GM18870 (cell line): ENCODE data around the gene NPHS2.

ENCODE experiments used
- ATAC-seq: cut with Tn5 transposase; IDR thresholded peaks from one replicate; pipeline ENCODE4 v1.9.1; 2021; ENCODE audit warnings: moderate library complexity; ENCODE audit not compliant: unreplicated experiment

Gene NPHS2

DNA sequence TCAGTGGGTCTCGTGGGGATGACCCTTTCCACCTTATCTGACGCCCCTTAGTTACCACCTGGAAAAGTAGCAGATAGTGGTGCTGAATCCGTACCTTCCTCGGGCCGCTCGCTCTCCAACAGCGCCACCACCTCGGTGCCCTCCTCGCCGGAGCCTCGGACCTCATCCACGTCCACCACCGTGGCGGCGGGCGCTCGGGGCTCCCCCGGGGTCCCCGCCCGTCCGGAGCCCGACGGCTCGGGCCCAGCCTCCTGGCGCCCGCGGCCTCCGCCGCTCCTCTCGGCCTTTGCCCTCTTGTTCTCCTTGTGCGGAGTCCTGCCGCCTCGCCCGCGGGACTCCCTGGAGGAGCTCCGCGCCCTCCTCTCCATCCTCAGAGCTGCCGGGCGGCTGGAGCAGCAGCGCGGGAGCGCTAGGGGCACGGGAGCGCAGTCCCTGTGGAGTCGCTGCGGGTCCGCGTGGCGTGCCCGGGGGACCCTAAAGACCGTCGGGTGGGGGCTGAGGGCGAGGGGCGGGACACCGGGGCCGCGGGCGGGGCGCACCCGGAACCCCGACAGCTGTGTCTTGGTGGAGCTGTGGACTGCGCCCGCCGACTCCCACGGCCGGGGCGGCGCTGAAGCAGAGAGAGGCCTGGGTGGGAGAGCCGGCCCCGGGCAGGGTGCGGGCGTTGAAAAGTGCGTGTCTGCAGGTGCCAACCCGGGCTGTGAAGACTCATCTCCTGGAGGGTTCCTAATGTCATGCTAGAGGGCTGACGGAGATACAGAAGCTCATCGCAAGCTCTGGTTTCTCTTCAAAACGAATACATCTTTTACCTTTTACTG is at the start of gene NPHS2:
TSS of gene NPHS2 (minus strand) at position 452 of the 818 bp plus-strand sequence. CDS start at position 368, 84 bp downstream.
- ATAC-seq: no peak

DNA sequence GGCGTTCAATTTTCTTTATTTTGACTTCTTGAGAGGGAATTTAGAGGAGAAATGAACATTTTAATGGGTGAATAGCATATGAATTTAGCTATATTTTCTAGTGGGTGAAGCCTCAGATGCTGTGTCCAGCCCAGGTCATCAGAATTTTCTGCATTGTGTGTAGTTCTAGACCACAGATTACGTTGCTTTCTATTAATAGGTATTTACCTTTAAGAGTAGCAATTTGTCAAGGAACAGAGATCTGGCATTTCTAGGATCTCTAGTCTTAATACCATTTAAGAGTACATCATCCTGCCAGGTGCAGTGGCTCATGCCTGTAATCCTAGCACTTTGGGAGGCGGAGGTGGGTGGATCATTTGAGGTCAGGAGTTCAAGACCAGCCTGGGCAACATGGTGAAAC is 36.6 kb upstream of the NPHS2 start:
- ATAC-seq: no peak

DNA sequence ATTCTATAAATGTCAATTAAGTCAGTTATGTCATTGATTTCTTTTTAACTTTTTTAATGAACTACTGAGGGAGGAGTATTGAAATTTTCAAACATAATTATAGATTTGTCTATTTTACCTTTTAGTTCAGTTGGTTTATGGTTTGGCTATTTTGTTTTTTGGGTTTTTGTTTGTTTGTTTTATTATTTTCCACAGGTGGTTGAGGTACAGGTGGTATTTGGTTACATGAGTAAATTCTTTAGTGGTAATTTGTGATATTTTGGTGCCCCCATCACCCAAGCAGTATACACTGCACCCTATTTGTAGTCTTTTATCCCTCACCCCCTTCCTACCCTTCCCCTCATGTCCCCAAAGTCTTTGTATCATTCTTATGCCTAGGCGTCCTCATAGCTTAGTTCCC is 25.3 kb upstream of the NPHS2 start:
- ATAC-seq: no peak

DNA sequence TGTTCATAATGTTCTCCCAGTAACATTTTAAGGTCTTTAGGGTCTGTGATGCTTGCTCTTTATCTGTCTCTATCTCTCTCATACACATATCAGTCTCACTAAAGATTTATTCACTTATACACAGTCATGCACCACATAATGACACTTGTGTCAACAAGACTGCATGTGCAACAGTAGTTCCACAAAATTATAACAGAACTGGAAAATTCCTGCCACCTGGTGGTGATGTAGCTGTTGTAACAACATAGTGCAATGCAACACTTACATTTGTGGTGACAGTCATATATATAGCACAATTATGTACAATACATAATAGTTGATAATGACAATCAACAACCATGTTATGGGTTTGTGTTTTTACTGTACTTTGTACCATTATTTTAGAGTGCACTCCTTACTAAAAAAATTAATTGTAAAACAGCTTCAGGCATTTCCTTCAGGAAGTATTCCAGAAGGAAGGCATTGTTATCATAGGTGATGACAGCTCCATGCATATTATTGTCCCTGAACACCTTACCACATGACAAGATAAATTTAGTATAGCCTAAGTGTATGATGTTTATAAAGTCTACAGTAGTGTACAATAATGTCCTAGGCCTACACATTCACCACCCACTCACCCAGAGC is 24.0 kb upstream of the NPHS2 start:
- ATAC-seq: no peak

DNA sequence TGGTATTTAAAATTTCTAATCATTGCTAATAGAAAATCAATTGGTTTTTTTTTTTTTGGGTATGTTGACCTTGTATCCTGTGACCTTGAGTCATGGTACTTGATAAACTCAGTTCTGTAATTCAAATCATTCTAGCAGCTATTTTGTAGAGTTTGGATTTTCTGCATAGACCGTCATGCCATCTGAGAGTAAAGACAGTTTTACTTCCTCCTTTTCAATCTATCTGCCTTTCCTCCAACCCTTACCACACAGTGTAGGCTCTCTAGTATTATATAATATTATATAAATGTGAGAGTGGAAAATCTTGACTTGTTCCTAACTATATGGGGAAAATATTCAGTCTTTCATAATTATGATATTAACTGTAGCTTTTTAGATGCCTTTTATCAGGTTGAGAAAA is 22.9 kb upstream of the NPHS2 start:
- ATAC-seq: no peak

DNA sequence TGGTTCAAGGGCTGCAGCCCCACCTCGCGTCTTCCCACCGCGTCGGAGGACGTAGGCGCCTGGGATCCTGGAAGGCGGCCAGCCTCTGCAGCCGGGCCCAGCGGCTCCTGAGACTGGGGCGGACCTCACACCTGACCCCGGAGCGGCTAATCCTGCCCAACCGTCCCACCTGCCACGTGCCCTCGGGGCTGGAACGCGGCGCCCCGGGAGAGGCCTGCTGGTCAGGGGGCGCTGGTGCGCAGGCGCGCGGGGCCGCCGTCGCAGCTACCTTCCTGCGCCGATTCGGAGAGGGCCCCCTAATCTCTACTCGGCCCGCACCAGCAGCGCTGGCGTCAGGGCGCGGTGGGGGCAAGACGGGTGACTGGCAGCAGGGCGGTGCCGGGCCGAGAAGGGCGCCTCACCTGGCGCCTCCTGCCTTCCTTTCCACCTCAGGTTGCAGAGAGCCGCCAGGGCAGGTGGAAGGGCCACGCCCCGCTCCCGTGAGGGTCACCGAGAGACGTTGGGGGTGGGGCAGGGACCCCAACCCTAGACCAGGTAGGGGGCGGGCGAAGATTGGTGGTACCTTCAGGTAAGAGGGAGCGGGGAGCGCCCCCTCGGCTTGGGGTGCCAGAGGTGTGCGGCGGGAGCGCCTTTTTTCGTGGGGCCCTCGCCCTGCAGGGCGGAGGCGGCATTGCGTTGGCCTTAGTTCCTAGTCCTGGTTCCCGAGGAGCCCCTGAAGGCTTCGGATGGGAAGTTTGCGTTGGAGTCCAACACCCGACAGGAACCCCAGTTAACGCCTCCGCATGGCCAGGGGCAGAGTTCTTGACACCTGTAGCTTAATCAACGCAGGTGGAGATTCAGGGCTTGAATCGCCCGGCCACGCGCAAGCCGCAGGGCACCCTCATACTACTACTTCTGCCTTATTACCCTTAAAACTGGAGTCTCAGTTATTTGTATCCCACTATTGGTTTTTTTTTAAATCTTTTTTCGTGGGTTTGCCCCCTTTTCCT is 16.1 kb upstream of the NPHS2 start, which contains the start of gene TDRD5:
TSS of gene TDRD5 (plus strand) at position 241 of the 989 bp plus-strand sequence. CDS start 784 bp downstream, outside the sequence.
- ATAC-seq: no peak

DNA sequence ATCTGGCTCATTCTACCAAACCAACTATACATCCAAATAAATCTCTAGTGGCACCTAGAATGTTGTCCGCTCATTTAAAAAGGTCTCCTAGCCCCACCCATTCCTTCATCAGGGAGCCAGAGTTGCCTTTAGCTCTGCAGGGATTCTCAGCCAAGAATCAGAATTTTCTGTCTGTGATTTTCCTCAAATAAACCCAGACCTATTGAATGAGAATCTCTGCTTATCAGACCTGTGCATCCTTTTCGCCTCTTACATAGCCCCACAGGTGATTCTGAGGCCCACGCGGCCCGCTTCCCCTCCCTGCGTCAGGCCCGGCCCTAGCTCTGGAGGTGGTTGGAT is 15.5 kb upstream of the NPHS2 start:
- ATAC-seq: no peak

DNA sequence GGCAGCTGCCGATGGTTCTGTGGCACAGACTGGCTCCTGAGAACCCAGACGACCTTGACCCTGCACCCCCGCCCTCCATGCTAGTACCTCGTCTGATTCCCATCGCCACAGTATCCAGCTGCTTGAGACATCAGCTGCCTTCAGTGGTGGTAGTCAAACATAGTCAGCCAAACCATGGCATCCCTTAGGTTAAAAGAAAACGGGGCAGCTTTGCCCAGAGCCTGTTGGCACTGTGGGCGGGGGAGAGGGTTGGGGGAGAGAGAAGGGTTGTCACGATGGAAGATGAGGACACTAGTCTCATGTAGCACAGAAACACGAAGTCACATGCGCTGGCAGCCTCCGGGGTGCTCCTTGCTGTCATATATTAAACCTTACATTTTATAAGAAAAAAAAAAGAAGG is 14.9 kb upstream of the NPHS2 start:
- ATAC-seq: no peak

DNA sequence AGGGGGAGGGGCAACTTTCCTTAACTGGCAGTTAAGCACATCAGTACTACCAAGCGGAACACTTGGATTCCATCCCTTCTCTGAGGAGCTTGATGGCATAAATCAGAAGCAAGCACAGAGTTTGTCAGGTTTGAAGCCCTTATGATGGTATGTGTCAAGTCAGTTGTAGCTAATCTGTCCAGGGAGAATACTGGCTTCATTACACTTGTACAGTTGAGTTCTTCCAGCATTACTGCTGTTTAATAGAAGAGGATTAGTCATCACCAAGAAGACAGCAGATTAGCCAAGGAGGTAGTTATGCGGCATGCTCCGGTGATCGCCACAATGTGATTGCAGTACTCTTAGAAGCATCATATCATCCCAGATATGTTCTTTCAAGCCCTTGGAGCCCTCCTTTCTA is 13.8 kb upstream of the NPHS2 start:
- ATAC-seq: no peak

DNA sequence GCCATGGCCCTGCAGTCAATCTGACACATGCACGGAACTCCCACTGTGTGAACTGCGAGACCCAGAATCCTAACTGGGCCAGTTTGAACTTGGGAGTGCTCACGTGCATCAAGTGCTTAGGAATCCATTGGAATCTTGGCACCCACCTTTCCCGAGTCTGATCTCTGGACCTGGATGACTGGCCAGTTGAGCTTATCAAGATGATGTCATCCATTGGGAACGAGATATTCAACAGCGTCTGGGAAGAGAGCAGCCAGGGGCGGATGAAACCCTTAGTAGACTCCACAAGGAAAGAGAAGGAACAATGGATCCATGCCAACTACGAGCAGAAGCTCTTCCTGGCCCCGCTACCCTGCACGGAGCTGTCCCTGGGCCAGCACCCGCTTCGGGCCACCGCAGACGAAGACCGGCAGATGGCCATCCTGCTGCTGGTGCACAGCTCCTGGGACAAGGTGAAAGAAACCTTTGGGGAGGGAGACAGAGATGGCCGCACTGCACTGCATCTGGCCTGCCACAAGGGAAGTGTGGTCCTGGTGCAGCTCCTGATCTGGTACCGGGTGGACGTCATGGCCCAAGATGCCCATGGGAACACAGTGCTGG is 12.8 kb upstream of the NPHS2 start:
- no peak for ATAC-seq

DNA sequence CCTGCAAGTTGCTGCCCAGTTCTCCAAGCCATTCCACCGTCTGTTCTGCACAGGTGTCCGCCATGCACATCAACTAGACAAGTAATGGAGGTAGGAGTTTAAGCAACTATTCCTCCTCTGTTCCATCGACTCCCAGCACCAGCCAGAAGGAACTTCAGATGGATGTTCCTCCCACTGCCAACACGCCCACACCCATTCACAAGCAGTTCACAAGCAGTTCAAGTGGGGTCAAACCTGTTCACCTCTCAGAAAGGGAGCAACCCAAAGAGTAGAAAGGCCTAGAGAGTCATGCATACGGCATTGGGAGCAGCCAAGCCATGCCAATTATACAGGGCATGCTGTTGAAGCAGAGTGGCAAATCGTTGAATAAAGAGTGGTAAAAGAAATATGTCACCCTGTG is 11.6 kb upstream of the NPHS2 start:
- ATAC-seq: no peak

DNA sequence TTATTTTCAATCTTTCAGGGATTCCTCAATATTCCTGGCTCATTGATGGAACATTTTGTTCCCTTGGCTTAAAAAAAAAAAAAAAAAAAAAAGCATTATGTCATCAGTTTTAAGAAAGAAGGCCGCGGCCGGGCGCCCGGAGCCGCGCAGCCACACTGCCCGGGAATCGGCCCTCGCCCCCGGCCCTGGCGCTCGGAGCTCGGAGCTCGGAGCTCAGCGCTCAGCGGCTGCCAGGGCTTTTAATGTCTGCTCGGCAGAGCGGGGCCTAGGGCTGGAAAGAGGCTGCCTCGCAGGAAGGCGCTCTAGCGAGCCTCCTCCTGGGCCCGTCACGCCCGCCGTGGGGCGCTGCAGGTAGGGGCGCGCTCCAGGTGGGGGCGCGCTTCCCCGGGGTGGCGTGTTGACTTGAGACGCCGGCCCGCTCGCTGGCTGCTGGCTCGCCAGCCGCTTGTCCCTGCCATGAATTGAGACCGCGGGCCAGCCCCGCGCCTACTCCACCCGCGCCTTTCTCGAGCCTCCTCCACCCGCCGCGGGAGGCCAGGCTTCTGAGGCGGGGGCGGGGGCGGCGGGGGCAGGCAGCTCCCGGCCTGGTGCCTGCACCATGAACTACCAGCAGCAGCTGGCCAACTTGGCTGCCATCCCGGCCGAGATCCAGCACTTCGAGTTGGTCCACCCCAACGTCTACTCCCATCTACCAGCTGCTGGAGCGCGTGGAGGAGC is 10.5 kb upstream of the NPHS2 start:
- no peak for ATAC-seq

DNA sequence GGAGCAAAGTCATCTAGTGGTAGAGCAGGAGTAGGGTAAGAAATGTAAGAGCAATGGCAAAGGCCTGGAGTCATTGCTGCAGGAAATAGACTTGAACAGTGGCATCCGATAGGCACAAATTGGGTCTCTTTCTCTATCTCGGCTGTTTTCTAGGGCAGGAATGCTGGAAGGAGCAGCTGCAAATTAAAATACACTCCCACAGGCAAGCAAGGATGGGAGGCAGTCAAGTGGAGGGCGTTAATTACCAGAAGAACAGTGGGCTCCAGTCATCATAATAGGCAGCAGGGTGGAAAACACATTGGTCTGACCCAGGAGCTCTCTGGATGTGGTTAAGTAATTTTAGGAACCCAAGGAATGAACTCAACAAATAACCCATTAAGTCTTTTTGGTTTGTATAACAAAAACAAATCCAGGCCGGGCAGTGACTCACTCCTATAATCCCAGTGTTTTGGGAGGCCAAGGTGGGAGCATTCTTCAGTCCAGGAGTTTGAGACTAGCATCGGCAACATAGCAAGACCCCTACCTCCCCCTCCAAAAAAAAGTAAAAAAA is 8.1 kb upstream of the NPHS2 start:
- no peak for ATAC-seq

DNA sequence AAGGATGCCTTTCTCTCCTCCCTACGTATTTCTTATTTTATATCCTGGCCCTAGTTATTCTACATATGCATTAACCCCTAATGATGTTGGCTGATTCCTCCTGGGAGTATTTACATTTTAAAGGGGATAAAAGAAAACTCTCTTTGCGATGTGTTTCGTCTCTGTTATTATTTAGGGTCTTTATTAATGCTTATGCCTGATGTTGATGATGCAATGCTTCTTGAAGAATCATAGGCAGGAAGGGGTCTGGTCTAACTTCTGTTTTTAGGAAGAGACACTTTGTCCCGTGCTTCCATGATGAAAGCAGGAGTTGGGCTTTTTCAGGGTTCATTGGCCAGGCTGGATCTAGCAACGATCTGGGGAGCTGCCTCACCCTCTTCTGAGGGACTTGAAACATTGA is 761 bp upstream of the NPHS2 start:
- no peak for ATAC-seq

DNA sequence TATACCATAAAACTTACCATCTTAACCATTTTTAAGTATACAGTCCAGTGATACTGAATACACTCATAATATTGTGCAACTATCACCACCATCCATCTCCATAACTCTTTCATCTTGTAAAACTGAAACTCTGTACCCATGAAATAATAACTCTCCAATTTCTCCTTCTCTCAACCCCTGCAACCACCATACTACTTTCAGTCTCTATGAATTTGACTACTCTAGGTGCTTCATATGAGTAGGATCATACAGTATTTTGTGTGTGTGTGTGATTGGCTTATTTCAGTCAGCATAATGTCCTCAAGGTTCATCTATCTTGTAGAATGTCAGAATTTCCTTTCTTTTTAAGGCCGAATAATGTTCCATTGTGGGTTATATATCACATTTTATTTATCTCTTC is 17.7 kb downstream of the NPHS2 start:
- no peak for ATAC-seq

DNA sequence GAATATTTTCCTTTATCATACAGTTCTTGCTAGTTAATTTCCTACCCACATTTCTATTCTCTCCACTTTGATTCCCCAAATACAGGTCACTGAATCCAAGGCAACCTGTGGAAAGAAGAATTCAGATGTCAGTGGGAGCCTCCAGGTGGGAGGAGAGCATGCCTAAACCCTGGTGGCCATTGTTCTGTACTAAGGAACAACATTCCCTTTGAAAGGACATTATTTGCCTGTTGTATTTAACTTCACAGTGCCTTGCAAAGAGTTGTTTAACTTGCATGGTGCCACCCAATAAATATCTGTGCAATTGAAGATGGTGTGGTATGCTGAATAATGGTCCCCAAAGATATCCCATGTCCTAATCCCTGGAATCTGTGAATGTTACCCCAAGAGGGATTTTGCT is 21.3 kb downstream of the NPHS2 start:
- no peak for ATAC-seq

DNA sequence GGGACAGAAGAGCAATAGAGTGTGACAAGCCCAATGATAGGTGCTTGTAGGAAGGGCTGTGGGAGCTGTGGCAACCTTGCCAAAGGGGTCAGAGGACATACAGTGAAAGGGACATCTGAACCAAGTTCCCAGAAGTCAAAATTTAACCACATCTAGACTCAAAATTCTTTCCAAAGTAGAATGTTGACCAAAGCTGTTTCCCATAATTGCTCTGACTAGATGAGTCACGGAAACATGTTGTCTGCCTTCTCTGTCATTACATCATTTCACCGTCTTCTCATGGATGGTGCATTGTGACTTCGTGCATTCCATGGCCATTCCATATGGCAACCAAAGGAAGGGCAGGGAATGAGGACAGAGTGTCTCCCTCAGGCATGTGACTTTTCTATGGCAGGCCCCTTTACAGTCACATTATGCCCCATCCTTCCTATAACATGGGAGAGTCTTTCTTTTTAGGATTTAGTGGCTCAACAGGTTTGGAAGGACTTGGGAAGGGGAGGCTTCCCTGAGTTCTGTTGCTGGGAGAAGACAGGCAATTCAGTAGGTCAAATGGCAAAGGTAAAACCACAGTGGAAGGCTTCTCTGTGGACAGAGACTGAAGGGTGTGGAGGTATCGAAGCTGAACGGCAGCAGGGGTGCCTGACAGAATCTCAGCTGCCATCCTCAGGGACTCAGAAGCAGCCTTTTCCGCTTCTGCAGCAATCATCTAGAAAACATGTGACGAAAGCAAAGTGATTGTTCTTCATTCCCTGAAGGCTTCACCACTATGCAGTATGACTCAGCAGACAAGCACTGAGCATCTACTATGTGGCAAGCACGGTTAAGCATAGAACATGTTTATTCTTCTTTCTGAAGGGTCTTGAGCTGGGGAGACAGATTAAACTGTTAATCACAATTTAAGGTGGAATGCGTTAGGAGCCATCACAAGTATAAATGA is 24.7 kb downstream of the NPHS2 start:
- no peak for ATAC-seq

DNA sequence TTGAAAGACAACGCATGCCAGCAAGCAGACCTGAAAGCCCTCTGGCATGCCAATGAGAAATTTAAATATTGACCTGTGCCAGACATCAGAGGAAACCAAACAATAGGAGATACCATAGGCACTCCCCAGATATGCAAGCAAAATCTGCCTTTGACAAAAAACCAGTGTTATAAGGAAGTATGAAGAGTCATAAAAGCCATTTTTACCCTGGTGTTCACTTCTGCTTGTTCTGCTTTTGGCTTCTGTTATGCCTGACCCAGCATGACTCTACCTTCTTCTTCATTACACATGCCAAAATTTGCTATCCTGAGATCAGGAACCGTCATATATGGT is 26.4 kb downstream of the NPHS2 start:
- no peak for ATAC-seq
